Neural progenitor cell (in vitro differentiated cells): Measurements from ENCODE around the gene SLC45A1.

ENCODE experiments used
- CTCF ChIP-seq: fragments of 200-600 bp; sonication (generic); IDR thresholded peaks from 2 replicates; pipeline ENCODE4 v1.5.1; 2017; ENCODE audit warnings: antibody characterized with exemption, mild to moderate bottlenecking
- EZH2 ChIP-seq: fragments of 200-600 bp; sonication (generic); IDR thresholded peaks from 2 replicates; pipeline ENCODE4 v1.6.1; 2017; ENCODE audit warnings: antibody characterized with exemption, mild to moderate bottlenecking, moderate library complexity
- EZH2phosphoT487 ChIP-seq: fragments of 200-600 bp; sonication (generic); IDR thresholded peaks from 2 replicates; pipeline ENCODE4 v1.6.1; 2017; ENCODE audit warnings: antibody characterized with exemption

- no peak for TF ChIP-seq CTCF
- TF ChIP-seq EZH2: no peak
- TF ChIP-seq EZH2phosphoT487: no peak
Observed at GRCh38 chr1:8361198-8361849, 43.4 kb downstream of the SLC45A1 start.
